Stimulated activated CD4-positive, alpha-beta T cell treated with anti-CD3 and anti-CD28 coated beads, Interleukin-12 subunit alpha, Interleukin-12 subunit beta, amount 100 ng/mL, for 24 hours (primary cell): ENCODE results near the gene PRKCSH.
"Not testable (repeated sequence)": the region's sequence is repeated elsewhere in the genome, so short reads cannot be mapped to it uniquely, and the experiment has no call there.

Experiments used
- DNase-seq, 2 experiments: peaks; one replicate each; pipeline ENCODE4 v3.0.0-alpha.2; 2020; ENCODE audit warnings: low read depth in 2 of 2

The PRKCSH gene

GRCh38 chr19:11475343-11475742 is 39.9 kb downstream of the PRKCSH start:
- not testable (repeated sequence) for DNase-seq

DNA sequence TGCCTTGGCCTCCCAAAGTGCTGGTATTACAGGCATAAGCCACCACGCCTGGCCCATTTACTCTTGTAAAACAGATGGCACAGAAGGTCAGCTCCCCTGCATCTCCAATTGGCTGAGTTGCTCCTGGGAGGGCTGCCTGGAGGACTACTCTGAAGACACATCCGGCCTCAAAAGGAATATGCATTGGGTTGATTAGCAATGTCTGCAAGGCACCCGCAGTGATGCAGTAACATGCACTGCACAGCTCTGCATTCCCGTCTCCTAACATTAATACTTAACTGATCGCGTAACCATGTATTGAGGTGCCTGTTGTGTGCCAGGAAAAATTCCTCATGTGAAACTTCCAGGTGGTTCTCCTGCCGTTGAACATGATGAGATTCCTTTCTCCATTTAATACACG is 40.4 kb downstream of the PRKCSH start:
- no peak for DNase-seq

DNA sequence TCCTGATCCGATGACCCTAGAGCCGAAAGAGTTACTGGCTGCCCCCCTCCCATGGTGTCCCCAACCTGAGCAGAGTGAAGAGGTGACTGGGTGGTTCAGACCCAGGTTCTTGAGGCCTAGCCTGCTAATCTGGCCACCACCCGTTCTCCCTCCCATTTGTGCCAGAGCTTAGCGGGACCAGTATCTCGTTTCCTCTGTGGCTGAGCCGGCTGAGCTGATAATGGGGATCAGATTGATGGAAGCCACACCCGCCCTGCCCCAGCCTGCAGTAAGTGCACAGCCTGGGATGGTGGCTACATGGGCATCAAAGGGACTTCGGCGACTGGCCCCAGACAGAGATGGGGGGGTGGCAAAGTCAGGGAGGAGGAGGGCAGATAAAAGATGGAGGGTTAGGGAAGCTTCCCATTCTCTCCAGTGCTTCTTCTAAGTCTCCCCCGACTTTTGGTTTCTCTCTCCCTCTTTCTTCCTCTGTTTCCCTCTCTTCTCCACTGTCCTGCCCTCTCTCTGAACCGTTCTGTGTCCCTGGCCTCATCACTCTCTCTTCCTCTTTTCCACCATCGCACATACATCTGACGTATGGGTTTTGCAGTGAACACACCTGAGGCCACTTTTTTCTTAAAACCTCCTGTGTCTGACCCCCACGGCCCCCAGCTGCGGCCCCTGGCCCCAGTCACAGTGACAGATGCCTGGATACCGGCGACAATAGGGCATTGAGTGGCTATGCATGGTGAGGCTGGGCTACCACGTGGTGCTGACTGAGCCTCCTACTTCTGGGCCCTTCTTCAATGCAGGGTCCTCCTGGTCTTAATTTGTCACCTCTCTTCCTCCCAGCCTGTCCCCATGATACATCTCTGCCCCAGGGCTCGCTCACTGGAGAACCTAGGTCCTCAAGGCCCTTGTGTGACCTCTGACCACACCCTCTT is 43.0 kb downstream of the PRKCSH start:
- no peak for DNase-seq

DNA sequence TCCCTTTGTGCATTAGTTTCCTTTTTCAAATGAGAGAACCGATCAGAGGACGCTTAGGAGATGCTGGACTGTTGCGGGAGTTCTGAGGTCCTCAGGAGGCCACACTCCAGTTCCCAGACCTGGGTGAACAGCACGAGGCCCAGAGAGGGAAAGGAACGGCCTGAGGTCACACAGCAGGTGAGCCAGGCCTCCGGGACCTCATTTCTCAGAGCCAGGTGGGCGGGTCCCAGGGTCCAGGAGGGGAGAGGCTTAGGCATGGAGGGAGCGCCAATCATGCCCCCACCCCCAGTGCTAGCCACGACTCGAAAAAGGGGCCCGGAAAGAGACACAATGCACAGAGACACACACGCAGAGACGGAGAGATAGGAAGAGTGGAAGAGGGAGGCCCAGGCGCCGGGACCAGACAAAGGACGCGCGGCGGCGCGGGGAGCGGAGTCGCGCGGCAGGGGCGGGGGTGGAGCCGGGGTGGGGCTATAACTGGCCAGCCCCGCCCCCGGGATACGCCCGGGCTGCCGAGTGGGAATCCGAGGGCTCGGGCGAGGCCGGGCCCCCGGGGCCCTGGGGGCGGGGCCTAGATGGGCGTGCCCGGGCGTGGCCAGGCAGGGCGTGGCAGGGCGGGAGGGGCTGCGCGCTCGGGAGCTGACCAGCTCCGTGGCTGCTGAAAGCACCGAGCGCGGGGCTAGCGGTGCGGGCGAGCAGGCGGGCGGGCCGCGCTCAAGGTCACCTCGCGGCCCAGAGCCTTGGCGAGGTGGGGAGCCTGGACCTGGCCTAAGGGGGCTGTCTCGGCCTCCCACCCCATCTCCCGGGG is 43.9 kb downstream of the PRKCSH start:
- DNase-seq: no peak

DNA sequence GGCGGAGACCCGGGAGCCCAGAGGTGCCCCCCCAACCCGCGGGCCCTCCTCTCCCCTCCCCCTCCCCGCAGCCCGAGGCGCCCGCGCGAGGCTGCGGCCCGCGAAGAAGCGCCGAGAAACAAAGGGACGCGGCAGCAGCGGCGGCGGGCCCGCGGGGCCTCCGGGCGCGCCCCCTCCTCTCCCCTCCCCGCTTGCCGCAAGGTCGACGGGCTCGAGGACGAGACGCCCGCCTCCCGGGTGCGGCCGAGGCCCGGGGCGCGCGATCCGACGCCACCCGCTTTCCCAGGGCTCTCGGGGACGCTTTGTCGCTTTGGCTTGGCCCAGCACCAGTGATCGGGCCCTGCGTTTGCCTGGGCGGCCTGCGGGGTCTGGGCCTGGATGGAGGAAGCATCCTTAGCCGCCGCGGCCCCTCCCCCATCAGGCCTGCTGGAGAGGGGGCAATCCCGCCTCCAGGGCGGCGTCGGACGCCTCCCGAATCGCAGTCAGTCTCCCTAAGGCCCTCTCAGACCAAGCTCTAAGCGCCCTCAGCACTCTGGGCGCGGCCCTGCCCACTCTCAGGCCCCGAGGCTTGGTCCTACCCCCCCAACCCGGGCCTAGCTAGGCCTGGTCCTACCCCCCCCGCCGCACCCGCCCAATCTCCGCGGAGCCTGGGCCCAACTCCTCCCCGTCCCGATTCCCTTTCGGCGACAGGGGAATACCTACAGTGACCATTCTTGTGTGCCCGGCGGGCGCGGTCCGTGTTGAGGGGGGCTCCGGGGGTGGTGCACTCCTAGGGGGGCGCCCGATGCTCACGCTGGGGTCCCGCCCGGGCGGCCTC is 44.7 kb downstream of the PRKCSH start:
- DNase-seq: no peak

- DNase-seq: no peak
Measured at GRCh38 chr19:11480715-11481533, 45.5 kb downstream of the PRKCSH start, which contains the start of gene ELAVL3. Gene ELAVL3, minus strand, starts transcription at chr19:11481046. Its CDS starts 438 bp downstream, at chr19:11480608.

DNA sequence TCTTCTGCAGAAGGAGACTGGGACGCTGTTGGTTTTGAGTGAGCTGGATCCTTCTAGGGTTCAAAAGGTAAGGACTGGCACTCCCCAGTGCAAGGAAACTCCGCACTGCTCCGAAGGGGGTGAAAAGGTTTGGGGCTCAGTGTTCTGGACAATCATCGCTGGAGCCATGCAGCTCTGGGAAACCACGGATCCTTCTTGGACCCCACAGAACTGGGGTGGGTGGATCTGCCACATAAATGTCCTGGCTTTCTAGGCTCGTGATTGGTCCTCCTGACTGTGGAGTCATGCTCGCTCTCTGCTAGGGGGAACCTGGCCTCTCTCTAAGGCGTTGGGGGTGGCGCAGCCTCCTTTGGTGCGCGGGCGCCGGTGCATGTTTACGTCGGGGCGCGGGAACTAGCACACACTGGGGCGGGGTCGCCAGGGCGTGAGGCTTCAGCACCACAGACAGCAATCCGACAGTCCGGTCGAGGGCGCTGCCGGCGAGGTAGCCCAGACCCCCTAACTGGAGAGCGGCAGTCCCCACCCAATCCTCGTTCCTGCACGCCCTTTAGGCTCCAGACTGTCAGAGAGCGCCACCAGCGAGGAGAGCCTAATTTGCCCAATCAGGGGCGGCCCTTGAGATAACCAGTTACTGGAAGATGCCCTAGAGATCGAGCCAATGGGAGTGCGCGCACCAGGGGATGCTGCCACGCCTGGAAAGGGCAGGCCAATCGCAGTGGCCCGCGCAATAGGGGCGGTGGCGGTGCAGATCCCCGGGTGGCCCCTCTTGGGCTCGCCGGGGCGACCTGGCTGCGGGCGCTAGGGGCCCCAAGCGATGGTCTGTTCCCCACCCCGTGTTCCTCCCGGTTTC is 46.3 kb downstream of the PRKCSH start:
- DNase-seq: peak; percentile 53 to 68

DNA sequence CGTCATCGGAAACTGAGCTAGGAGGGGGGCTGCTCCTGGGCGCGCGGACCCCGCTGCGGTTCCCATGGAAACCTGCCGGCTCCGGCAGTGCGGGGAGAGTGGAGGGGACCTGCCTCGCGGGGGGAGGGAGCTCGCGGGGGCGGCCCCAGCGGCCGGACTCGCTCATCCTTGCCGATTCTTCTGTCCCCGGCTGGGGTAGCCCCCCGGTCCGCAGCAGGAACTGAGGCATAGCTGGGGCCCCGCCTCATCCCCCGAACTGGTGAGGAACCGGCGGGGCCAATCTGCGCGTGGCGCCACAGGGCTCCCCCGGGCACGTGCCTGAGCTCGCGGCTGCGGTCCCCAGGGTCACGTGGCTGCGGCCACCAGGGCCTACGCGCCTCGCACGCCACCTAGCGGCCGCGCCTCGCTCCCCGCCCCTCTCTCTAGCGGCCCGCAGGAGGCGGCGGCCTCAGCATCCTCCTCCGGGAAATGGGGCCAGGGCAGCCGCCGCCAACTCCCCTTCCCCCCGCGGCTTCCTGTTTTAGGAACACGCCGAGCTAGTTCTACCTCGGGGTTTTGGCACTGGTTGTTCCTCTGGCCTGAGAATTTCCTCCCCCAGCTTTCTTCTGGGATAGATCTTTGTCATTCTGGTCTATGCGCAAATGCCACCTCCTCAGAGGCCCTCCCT is 47.1 kb downstream of the PRKCSH start:
- peak; percentile 71 to 86 for DNase-seq

GRCh38 chr19:11483366-11484111 is 48.1 kb downstream of the PRKCSH start:
- DNase-seq: no peak

DNA sequence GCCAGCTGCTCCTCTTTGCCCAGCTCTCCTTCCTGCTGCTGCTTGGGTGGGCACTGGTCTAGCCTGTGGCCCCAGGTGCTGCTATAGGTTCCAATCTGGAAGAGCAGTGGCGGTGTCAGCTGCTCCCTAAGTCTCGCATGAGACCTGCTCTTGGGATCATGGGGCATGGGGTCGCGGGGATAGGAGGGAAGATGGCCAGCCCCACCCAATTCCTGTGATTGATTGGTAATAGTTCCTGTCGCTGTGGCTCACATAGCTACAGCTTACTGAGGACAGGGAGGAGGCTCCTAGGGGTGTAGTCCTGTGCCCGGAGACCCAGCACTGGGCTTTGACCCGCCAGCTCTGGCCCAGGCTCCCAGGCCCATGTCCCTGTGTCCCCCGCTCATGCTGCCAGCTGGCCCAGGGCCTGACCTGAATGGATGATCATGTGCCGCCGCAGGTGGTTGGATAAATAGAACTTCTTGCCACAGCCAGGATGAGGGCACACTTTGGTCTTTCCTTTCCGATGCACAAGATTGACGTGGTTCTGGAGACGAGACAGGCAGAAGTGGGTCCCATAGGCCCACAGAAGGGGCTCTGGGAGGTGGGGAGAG is 49.9 kb downstream of the PRKCSH start:
- DNase-seq: no peak

DNA sequence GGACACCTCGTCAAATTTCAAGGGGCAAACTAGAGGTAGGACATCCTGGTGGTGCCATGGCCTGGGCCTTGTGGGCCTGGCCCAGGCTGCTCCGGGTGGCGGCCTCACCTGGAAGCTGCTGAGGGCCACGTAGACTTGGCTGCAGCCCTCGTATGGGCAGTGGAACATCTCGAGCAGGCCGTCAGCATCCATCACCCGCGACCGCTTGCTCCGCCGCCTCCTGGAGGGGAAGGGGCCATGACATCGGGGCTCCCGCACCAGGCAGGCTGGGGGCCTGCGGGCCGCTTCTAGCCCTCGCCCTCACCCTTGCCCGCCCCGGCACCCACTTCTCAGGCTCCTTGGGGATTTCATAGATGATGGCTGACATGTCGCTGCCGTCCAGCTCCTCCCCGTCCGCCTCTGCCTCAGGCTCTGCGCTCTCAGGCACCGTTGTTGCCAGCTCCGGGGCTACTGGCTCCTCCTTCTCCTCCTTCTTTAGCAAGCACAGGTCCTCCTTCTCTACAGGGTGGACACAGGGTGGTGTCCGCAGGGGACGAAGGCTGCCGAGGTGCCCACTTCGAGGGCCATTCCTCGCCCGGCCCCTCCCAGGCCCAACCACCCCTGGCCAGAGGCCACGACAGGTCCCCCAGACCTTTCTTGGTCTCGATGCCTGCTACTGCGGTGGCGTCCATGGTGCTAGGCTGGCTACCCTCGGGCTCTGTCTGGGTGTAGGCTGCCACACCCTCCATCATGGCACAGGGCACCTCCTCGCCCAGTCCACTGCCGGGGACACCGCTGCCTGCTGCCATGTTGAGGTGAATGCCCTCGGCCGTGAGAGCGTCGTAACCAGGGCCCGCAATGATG is 51.4 kb downstream of the PRKCSH start:
- no peak for DNase-seq

DNA sequence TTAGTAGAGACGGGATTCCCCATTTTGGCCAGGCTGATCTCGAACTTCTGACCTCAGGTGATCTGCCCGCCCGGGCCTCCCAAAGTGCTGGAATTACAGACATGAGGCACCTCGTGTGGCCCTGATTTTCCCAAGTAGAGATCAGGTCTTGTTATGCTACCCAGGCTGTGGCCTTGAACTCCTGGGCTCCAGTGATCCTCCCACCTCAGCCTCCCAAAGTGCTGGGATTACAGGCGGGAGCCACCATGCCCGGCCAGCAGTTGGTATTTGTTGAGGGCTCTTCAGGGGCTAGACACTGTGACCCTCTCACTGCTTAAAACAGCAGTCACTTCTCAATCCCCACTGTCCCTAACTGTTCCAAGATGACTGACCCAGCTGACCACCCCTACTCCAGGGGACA is 53.9 kb downstream of the PRKCSH start:
- no peak for DNase-seq

DNA sequence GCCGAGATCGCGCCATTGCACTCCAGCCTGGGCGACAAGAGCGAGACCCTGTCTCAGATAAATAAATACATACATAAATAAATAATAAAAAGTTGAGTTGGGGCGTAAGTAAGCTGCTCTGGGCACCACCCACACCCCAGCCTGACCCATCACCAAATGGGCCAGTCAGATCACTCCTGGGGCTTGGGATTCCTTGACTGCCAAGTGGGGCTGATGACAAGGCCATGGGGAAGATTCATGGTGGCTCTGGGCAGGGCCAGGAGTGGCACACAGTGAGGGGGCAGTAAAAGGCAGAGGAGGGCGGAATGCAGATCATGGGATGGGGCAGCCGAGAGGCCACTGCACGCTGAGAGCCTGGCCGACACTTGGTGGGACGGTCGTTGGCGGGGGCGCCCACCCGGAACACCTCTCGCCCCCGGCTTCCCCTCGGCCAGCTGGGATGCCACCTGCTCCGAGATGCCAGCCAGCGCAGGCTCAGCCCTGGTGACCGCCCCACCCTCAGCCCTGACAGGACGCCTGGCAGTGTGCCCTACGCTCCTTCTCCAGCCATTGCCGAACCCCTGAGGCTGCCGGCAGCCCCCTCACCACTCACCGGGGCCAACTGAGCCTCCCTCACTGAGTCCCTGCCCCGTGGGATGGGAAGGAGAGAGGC is 59.3 kb downstream of the PRKCSH start:
- DNase-seq: no peak

DNA sequence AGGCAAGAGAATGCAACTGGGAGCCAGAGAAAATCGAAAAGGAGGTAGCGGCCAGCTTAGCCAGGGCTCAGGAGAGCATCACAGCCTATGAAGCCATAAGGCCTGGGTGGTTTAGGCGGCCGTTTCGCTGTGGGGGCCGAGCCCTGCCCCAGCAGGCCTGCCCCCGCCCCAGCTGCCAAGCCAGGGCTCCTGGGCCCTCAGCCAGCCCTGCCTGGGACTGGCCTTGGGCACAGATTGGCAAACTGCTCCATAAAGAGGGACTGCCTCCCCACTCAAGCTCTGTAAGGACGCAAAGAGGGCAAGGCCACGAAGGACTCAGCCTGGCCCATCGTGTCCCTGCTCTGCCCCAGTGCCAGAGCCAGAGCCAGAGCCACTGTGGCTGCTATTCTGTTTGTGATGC is 60.0 kb downstream of the PRKCSH start:
- no peak for DNase-seq

- no peak for DNase-seq
Measured at GRCh38 chr19:11495885-11496284, 60.5 kb downstream of the PRKCSH start.

GRCh38 chr19:11496391-11497163 is 61.1 kb downstream of the PRKCSH start:
- DNase-seq: peak; percentile 40 to 63
